ENCODE measurements around the gene OR4D10. TPM values are rescaled to one million over a fixed set of nuclear protein-coding genes. Genes with fewer than 3 reads are reported as not detected.

The OR4D10 gene
- total and polyA plus RNA-seq, 10 of the 15 experiments (the other 5 are each of a cell fraction or from before 2014, with no cell fraction given), result not detected

- WGBS (ENCODE audit: insufficient coverage, insufficient replicate concordance, low lambda C conversion rate, missing lambda C conversion rate), result 58% methylated on average over 5 of the region's 5 CpGs
- intact Hi-C loops (cut with micrococcal nuclease; ENCODE audit: unreplicated experiment), result no loop called here
- TF ChIP-seq RCOR1 (conservative IDR thresholded peaks at IDR 0.05; ENCODE audit: low read depth, low read length), result no peak
- no peak overlapping the region for H3K4me3 ChIP-seq
- no TSS peak for BruUV-seq (replicated peaks)
- RAD21 ChIA-PET (ENCODE audit: unreplicated experiment), result no interaction called here
- no peaks in the 10 kb centered on the region for H3K36me3 ChIP-seq (ENCODE audit: control insufficient read depth in 2 of 2, insufficient read depth in 2 of 2, low read length in 1 of 2)
- H3K9ac ChIP-seq (ENCODE audit: control insufficient read depth, insufficient read depth, low read length), result no peak overlapping the region
- ATAC-seq, result no peak
- H4K20me1 ChIP-seq (ENCODE audit: control insufficient read depth, insufficient read depth), result no peaks in the 10 kb centered on the region
- H3K27ac ChIP-seq (ENCODE audit: control insufficient read depth, insufficient read depth), result no peak overlapping the region
- DNase-seq (ENCODE audit: low read depth, low spot score), result no peak
- no peak overlapping the region for H3K4me2 ChIP-seq (ENCODE audit: control insufficient read depth, insufficient read depth)
- SMC1A ChIA-PET (ENCODE audit: uncharacterized antibody, unreplicated experiment), result interaction anchor here (1.5 kb wide), 1 partner anchor 17 kb away, joined by 3 read pairs; no protein-coding TSS in a partner anchor
- H3K9me3 ChIP-seq (replicated peaks; ENCODE audit: control insufficient read depth, insufficient read depth, low read length), result no peaks in the 10 kb centered on the region
- no peak for FAIRE-seq
- H3K4me1 ChIP-seq (ENCODE audit: control insufficient read depth, insufficient read depth, low read length), result no peaks in the 10 kb centered on the region
- no peaks in the 10 kb centered on the region for H3K79me2 ChIP-seq (ENCODE audit: control insufficient read depth, insufficient read depth, low read length)
- POLR2A ChIA-PET, result no interaction called here
- CTCF ChIA-PET, result no interaction called here
- in situ Hi-C loops (cut with MboI), result no loop called here
- no peaks in the 10 kb centered on the region for H3K27me3 ChIP-seq (replicated peaks in 1 of 2; ENCODE audit: control insufficient read depth in 2 of 2, insufficient read depth in 2 of 2, low read length in 1 of 2)
- no peak overlapping the region for H2AFZ ChIP-seq (ENCODE audit: control insufficient read depth, low read depth, low read length)
Observed at GRCh38 chr11:59520741-59521140, 47.6 kb downstream of the OR4D10 start.

DNA sequence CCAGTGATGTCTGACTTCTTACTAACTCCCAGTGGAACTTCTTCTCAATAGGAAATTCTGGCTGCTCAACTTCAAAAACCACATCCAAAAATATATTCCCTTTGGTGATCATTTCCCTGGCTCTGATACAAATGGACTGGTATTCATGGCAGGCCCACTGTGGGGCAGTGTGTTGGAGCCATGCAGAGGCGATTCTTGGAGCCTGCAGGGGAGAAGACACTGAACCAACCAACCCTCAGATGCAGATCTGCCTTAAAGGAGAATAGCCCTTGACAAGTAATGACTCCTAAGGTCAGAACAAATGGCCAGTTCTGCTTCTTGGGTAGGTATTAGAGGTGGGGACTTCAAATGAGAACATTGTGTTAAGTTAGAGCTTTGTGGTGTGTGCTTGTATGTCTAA is 50.4 kb downstream of the OR4D10 start:
- 18% methylated on average over 1 of the region's 1 CpG for WGBS (ENCODE audit: insufficient coverage, insufficient replicate concordance, low lambda C conversion rate, missing lambda C conversion rate)
- Histone ChIP-seq H3K4me1 (ENCODE audit: control insufficient read depth, insufficient read depth, low read length) (no peaks in the 10 kb centered on the region), H4K20me1 (ENCODE audit: control insufficient read depth, insufficient read depth) (no peaks in the 10 kb centered on the region), H3K9me3 (replicated peaks; ENCODE audit: control insufficient read depth, insufficient read depth, low read length) (no peaks in the 10 kb centered on the region), H3K4me2 (ENCODE audit: control insufficient read depth, insufficient read depth) (no peak overlapping the region), H3K9ac (ENCODE audit: control insufficient read depth, insufficient read depth, low read length) (no peak overlapping the region), H2AFZ (ENCODE audit: control insufficient read depth, low read depth, low read length) (no peak overlapping the region), H3K27me3 (replicated peaks in 1 of 2; ENCODE audit: control insufficient read depth in 2 of 2, insufficient read depth in 2 of 2, low read length in 1 of 2) (no peaks in the 10 kb centered on the region), H3K27ac (ENCODE audit: control insufficient read depth, insufficient read depth) (no peak overlapping the region), H3K36me3 (ENCODE audit: control insufficient read depth in 2 of 2, insufficient read depth in 2 of 2, low read length in 1 of 2) (no peaks in the 10 kb centered on the region), H3K4me3 (no peak overlapping the region), H3K79me2 (ENCODE audit: control insufficient read depth, insufficient read depth, low read length) (no peaks in the 10 kb centered on the region)
- ChIA-PET RAD21 (ENCODE audit: unreplicated experiment) (no interaction called here), SMC1A (ENCODE audit: uncharacterized antibody, unreplicated experiment) (no interaction called here), POLR2A (no interaction called here), CTCF (no interaction called here)
- DNase-seq (ENCODE audit: low read depth, low spot score), result no peak
- intact Hi-C loops (cut with micrococcal nuclease; ENCODE audit: unreplicated experiment), result no loop called here
- no TSS peak for BruUV-seq (replicated peaks)
- in situ Hi-C loops (cut with MboI), result no loop called here
- ATAC-seq, result no peak
- no peak for FAIRE-seq
- no peak for TF ChIP-seq KLF5 (IDR thresholded peaks at IDR 0.05; ENCODE audit: partially characterized antibody)
- TF ChIP-seq YY1 (IDR thresholded peaks at IDR 0.05; ENCODE audit: low read depth, low read length), result no peak
- TF ChIP-seq KAT2A (conservative IDR thresholded peaks at IDR 0.05; ENCODE audit: control insufficient read depth, low read depth, low read length), result no peak
- TF ChIP-seq BHLHE40 (IDR thresholded peaks at IDR 0.05; ENCODE audit: borderline replicate concordance in 1 of 2, low read depth in 2 of 2, low read length in 1 of 2), result no peak
- no peak for TF ChIP-seq ZZZ3 (IDR thresholded peaks at IDR 0.05; ENCODE audit: control insufficient read depth, insufficient read length, low read depth)
- no peak for TF ChIP-seq POLR2A (IDR thresholded peaks at IDR 0.05; ENCODE audit: low read depth, low read length)
- no peak for TF ChIP-seq ZNF384 (IDR thresholded peaks at IDR 0.05; ENCODE audit: borderline replicate concordance, low read depth, low read length)
- TF ChIP-seq, protein P1, sequence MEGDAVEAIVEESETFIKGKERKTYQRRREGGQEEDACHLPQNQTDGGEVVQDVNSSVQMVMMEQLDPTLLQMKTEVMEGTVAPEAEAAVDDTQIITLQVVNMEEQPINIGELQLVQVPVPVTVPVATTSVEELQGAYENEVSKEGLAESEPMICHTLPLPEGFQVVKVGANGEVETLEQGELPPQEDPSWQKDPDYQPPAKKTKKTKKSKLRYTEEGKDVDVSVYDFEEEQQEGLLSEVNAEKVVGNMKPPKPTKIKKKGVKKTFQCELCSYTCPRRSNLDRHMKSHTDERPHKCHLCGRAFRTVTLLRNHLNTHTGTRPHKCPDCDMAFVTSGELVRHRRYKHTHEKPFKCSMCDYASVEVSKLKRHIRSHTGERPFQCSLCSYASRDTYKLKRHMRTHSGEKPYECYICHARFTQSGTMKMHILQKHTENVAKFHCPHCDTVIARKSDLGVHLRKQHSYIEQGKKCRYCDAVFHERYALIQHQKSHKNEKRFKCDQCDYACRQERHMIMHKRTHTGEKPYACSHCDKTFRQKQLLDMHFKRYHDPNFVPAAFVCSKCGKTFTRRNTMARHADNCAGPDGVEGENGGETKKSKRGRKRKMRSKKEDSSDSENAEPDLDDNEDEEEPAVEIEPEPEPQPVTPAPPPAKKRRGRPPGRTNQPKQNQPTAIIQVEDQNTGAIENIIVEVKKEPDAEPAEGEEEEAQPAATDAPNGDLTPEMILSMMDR (IDR thresholded peaks at IDR 0.05 in 2 of 3, conservative IDR thresholded peaks at IDR 0.05 in 1 of 3; ENCODE audit: control insufficient read depth in 2 of 3, extremely low read depth in 1 of 3, insufficient read depth in 1 of 3, low read depth in 3 of 3, low read length in 3 of 3), result 0 out of 6 replicates have a peak, but pooled peaks of 1 of the 3 experiments have one; percentile 3
